Spleen (tissue), 11 donors: ENCODE measurements around the gene TBC1D22A. TPM values are rescaled to one million over a fixed set of nuclear protein-coding genes. Genes with fewer than 3 reads are reported as not detected.

Experiments used
- DNase-seq: peaks from one replicate; pipeline ENCODE4 v3.0.0-alpha.2; 2020
- H3K27ac ChIP-seq, 8 donors: fragments of 200-600 bp; sonication (generic) in 7 of 8; 1 replicate in 4 of 8; 2 replicates in 4 of 8; pipeline versions ENCODE4 v1.5.0 to v1.8.0; 2016 to 2021; ENCODE audit warnings: inconsistent platforms in 4 of 8, mild to moderate bottlenecking in 4 of 8, moderate library complexity in 1 of 8
- H3K27me3 ChIP-seq, 7 donors: fragments of 200-600 bp; sonication (generic) in 6 of 7; replicated peaks in 1 of 7; 1 replicate in 4 of 7; 2 replicates in 3 of 7; pipeline versions ENCODE4 v1.5.0 to v1.8.0; 2016 to 2021; ENCODE audit warnings: inconsistent platforms in 3 of 7, mild to moderate bottlenecking in 1 of 7
- H3K36me3 ChIP-seq, 6 donors: fragments of 200-600 bp; sonication (generic) in 5 of 6; 1 replicate in 4 of 6; 2 replicates in 2 of 6; pipeline versions ENCODE4 v1.5.0 to v1.8.0; 2016 to 2021; ENCODE audit warnings: inconsistent platforms in 2 of 6
- H3K4me1 ChIP-seq, 6 donors: fragments of 200-600 bp; sonication (generic) in 5 of 6; 1 replicate in 3 of 6; 2 replicates in 3 of 6; pipeline versions ENCODE4 v1.5.0 to v1.8.0; 2016 to 2021; ENCODE audit warnings: inconsistent platforms in 3 of 6
- H3K4me3 ChIP-seq, 8 donors: fragments of 200-600 bp; sonication (generic) in 7 of 8; 1 replicate in 4 of 8; 2 replicates in 4 of 8; pipeline versions ENCODE4 v1.5.0 to v1.8.0; 2016 to 2021; ENCODE audit warnings: inconsistent platforms in 4 of 8, mild to moderate bottlenecking in 4 of 8, moderate library complexity in 2 of 8
- H3K9me3 ChIP-seq, 8 donors: fragments of 200-600 bp; sonication (generic) in 7 of 8; 1 replicate in 4 of 8; 2 replicates in 4 of 8; pipeline versions ENCODE4 v1.5.0 to v1.8.0; 2016 to 2021; ENCODE audit warnings: inconsistent platforms in 4 of 8
- POLR2A ChIP-seq, 3 donors: fragments of 450-650 bp; IDR thresholded peaks; one replicate each; pipeline ENCODE4 v1.5.1; 2017; ENCODE audit warnings: antibody characterized with exemption in 3 of 3, mild to moderate bottlenecking in 1 of 3
- POLR2AphosphoS5 ChIP-seq, 3 donors: sonication (generic); formaldehyde crosslinking; IDR thresholded peaks; one replicate each; pipeline ENCODE4 v1.5.1; 2017; ENCODE audit warnings: antibody characterized with exemption in 3 of 3
- WGBS, 5 donors: extraction: QIAGEN DNeasy Blood & Tissue Kit in 3 of 5; methylation state at CpG; one replicate each; pipeline versions ENCODE4 v1.1.5 to v1.1.7; 2013 to 2018; 5-methylcytosine and 5-hydroxymethylcytosine counted together
- intact Hi-C: fragments of 100-400 bp; cut with DNase I; formaldehyde crosslinking; loops from one replicate; pipeline ENCODE4 v1.15.0; 2023; ENCODE audit warnings: low total_unique reads
- polyA plus RNA-seq, 3 donors: library from polyadenylated mRNA; stranded (reverse); fragments of 200-250 nt; gene quantifications; one replicate each; pipeline ENCODE4 v1.2.1, GENCODE V29; 2013
- total RNA-seq, 7 donors: library from RNA; depleted of rRNA in 3 of 7; stranded (reverse); fragments of >200 nt in 3 of 7; fragmentation: NEBNext Ultra II Directional in 4 of 7; extraction: Animal tissue kit (Norgen Biotek cat#: 25700) in 4 of 7; gene quantifications; one replicate each; pipeline versions ENCODE4 v1.1.0 to v1.2.1, GENCODE V29; 2016 to 2021
- TF ChIP-seq, protein P1 (sequence below), 11 experiments: fragments of 200-600 bp in 7 of 11; fragments of 450-650 bp in 4 of 11; sonication (generic) in 4 of 11; IDR thresholded peaks in 8 of 11; conservative IDR thresholded peaks in 3 of 11; 1 replicate in 7 of 11; 2 replicates in 4 of 11; pipeline versions ENCODE4 v1.4.0 to v1.8.0; 2016 to 2021; ENCODE audit warnings: antibody characterized with exemption in 11 of 11, inconsistent platforms in 4 of 11, mild to moderate bottlenecking in 1 of 11
- donor health status: healthy with polysubstance abuse.
- donor health status: DM: no; HTN: no; CAD: no; lungs with moderate emphysema.
- donor health status: DM: no; HTN: no; CAD: no.
- donor health status: Bipolar disorder and iron deficiency.
- donor health status: healthy.
- donor health status: DM: no; HTN: no; CAD: no.
- donor health status: DM: yes; HTN: yes; CAD: no.

Gene TBC1D22A
- total and polyA plus RNA-seq, 10 donors: 17.2 to 66.9 (median 49.6) TPM

DNA sequence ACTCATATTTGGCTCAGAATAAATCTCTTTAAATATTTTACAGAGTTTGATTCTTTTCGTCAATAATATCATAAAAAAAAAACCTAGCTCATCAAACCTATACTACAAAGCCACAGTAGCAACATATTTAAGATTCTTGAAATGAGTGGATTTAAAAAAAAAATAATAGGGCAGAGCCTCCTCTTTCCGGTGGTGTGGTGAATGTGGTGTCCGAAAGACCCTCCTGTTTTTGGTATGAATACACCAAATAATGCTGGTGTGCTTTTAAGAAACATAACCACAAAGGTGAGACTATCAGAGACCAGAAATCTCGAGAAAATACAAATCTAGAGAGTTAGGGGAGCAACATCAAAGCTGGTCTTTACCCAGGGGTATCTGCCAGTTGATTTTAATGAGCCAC lies 342.6 kb downstream of the TBC1D22A start:
- Histone ChIP-seq H3K9me3 (no peaks in the 10 kb centered on the region), H3K27me3 (no peaks in the 10 kb centered on the region), H3K4me3 (no peak overlapping the region), H3K36me3 (peaks cover 0 to 33% (median 3%) of the 10 kb centered on the region in 6 donors), H3K27ac (no peak overlapping the region), H3K4me1 (no peaks in the 10 kb centered on the region)
- intact Hi-C loops: no loop called here
- no peak for DNase-seq
- WGBS, 5 donors: 78 to 89% (median 85%) methylated on average over 4 of the region's 4 CpGs
- TF ChIP-seq, protein P1, sequence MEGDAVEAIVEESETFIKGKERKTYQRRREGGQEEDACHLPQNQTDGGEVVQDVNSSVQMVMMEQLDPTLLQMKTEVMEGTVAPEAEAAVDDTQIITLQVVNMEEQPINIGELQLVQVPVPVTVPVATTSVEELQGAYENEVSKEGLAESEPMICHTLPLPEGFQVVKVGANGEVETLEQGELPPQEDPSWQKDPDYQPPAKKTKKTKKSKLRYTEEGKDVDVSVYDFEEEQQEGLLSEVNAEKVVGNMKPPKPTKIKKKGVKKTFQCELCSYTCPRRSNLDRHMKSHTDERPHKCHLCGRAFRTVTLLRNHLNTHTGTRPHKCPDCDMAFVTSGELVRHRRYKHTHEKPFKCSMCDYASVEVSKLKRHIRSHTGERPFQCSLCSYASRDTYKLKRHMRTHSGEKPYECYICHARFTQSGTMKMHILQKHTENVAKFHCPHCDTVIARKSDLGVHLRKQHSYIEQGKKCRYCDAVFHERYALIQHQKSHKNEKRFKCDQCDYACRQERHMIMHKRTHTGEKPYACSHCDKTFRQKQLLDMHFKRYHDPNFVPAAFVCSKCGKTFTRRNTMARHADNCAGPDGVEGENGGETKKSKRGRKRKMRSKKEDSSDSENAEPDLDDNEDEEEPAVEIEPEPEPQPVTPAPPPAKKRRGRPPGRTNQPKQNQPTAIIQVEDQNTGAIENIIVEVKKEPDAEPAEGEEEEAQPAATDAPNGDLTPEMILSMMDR (IDR thresholded peaks at IDR 0.05 in 8 of 11, conservative IDR thresholded peaks at IDR 0.05 in 3 of 11): no peak
- no peak for TF ChIP-seq POLR2A (IDR thresholded peaks at IDR 0.05)

DNA sequence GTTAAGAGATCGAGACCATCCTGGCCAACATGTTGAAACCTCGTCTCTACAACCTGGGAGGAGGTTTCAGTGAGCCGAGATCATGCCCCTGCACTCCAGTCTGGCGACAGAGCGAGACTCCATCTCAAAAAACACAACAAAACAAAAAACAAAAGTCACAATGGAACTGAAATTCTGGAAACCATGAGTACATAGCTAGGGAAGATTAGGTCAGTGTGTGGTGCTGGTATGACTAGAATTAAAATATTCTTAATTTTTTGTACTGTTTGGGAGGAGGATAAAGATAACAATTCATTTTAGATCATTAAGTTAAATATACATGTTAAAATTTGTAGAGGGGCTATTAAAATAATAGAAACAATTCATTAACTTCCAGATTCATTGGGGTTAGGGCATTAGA lies 344.4 kb downstream of the TBC1D22A start:
- 95 to 99% (median 97%) methylated on average over 5 of the region's 5 CpGs for WGBS, 5 donors
- intact Hi-C loops: no loop called here

DNA sequence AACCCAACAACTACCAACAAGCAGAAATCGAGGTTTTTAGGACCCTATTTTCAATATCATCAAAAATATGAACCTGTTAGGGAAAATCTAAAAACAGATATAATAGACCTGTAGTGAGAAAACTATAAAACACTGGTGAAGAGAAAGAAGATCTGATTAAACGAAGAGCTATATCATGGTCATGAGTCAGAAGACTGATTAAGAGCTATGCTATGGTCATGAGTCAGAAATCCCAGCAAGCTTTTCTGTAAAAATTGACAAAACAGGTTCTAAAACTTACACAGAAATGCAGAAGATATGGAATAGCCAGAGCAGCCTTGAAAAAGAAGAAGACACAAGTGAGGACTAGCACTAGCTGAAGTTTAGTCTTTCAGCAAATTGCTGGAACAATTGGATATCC lies 345.0 kb downstream of the TBC1D22A start:
- WGBS, 5 donors: 89 to 97% (median 93%) methylated on average over 2 of the region's 2 CpGs
- intact Hi-C loops: no loop called here
- no peaks in the 10 kb centered on the region for H3K4me1 ChIP-seq
- peaks cover 0 to 31% (median 20%) of the 10 kb centered on the region in 6 donors for H3K36me3 ChIP-seq
- DNase-seq: no peak
- H3K4me3 ChIP-seq: no peak overlapping the region
- H3K27me3 ChIP-seq: no peaks in the 10 kb centered on the region
- no peak overlapping the region for H3K27ac ChIP-seq
- no peaks in the 10 kb centered on the region for H3K9me3 ChIP-seq
- TF ChIP-seq, protein P1 (IDR thresholded peaks at IDR 0.05 in 8 of 11, conservative IDR thresholded peaks at IDR 0.05 in 3 of 11): no peak
- TF ChIP-seq POLR2A (IDR thresholded peaks at IDR 0.05) (no peak), POLR2AphosphoS5 (IDR thresholded peaks at IDR 0.05) (no peak)

More for the DNA sequence above, 344.4 kb downstream of the TBC1D22A start:
- no peaks in the 10 kb centered on the region for H3K9me3 ChIP-seq
- peaks cover 0 to 31% (median 14%) of the 10 kb centered on the region in 6 donors for H3K36me3 ChIP-seq
- no peak for DNase-seq
- TF ChIP-seq POLR2AphosphoS5 (IDR thresholded peaks at IDR 0.05) (no peak), POLR2A (IDR thresholded peaks at IDR 0.05) (no peak)
- TF ChIP-seq, protein P1 (IDR thresholded peaks at IDR 0.05 in 8 of 11, conservative IDR thresholded peaks at IDR 0.05 in 3 of 11): no peak
- H3K27me3 ChIP-seq: no peaks in the 10 kb centered on the region
- no peaks in the 10 kb centered on the region for H3K4me1 ChIP-seq
- no peak overlapping the region for H3K27ac ChIP-seq
- H3K4me3 ChIP-seq: no peak overlapping the region

DNA sequence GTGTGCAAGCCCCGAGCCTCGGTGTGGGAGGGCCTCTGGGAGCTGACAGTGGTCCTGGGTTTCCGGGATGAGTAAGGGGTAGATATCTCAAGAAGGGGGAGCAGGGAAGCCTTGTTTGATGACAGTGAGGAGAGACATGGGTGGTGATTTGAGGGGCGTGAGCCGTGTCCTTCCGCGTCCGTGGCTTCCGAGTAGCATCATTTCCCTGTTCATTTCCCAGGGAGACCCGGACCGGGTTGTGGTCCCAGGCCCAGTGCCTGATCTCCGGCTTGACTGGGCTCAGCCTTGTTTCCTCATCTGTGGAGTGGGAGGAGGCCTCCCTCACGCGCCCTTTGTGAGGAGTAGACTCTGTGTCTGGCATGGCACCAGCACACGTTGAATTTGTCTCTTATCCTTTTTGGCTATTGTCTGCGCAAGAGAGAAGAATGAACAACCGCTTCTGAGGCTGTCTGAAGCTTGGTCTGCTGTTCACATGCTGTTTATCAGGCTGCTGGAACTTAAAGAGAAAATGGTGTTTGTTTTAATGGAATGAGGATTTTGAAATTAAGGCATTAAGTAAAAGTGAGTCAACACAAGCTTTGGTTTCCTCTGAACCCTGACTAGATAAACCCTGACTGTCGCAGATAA lies 348.5 kb downstream of the TBC1D22A start:
- Histone ChIP-seq H3K9me3 (no peaks in the 10 kb centered on the region), H3K27me3 (no peaks in the 10 kb centered on the region), H3K36me3 (peaks cover 0 to 60% (median 27%) of the 10 kb centered on the region in 6 donors), H3K4me3 (no peak overlapping the region), H3K27ac (no peak overlapping the region), H3K4me1 (no peaks in the 10 kb centered on the region)
- 90 to 94% (median 94%) methylated on average over 17 to 18 of the region's 18 CpGs for WGBS, 5 donors
- TF ChIP-seq POLR2A (IDR thresholded peaks at IDR 0.05): no peak
- TF ChIP-seq, protein P1 (IDR thresholded peaks at IDR 0.05 in 8 of 11, conservative IDR thresholded peaks at IDR 0.05 in 3 of 11): no peak
- no peak for TF ChIP-seq POLR2AphosphoS5 (IDR thresholded peaks at IDR 0.05)
- DNase-seq: no peak
- intact Hi-C loops: no loop called here
